Pancreas (tissue), 10 donors: ENCODE results near the gene CLGN. TPM values are rescaled to one million over a fixed set of nuclear protein-coding genes. Genes with fewer than 3 reads are reported as not detected.

Experiments
- ATAC-seq, 4 donors: fragments of 200-7000 bp; cut with Tn5 transposase; one replicate each; pipeline versions ENCODE4 v1.8.0 to v1.9.1; 2020; ENCODE audit warnings: mild to moderate bottlenecking in 4 of 4, moderate library complexity in 4 of 4
- DNase-seq, 6 donors: peaks; one replicate each; pipeline ENCODE4 v3.0.0-alpha.2; 2020
- FAIRE-seq: peaks from 2 replicates; lab custom pipeline; 2012; peaks lifted over from hg19 to GRCh38; lab: Jason Lieb, UNC
- H3K27ac ChIP-seq, 4 donors: fragments of 200-600 bp; sonication (generic); 1 replicate in 3 of 4; 2 replicates in 1 of 4; pipeline versions ENCODE4 v1.5.0 to v1.8.0; 2020
- H3K27me3 ChIP-seq, 4 donors: fragments of 200-600 bp; one replicate each; pipeline ENCODE4 v1.8.0; 2021
- H3K36me3 ChIP-seq, 3 donors: fragments of 200-600 bp; sonication (generic) in 1 of 3; one replicate each; pipeline versions ENCODE4 v1.5.0 to v1.8.0; 2020 to 2021
- H3K4me1 ChIP-seq, 3 donors: fragments of 200-600 bp; one replicate each; pipeline ENCODE4 v1.8.0; 2021
- H3K4me3 ChIP-seq, 4 donors: fragments of 200-600 bp; sonication (generic) in 2 of 4; one replicate each; pipeline versions ENCODE4 v1.5.0 to v1.8.0; 2020 to 2021
- H3K9me3 ChIP-seq, 4 donors: fragments of 200-600 bp; one replicate each; pipeline ENCODE4 v1.8.0; 2021
- WGBS, 2 donors: extraction: QIAGEN DNeasy Blood & Tissue Kit; methylation state at CpG; one replicate each; pipeline ENCODE4 v1.1.7; 2013; 5-methylcytosine and 5-hydroxymethylcytosine counted together
- intact Hi-C, 3 donors: fragments of 100-400 bp; cut with DNase I; formaldehyde crosslinking; loops; one replicate each; pipeline versions ENCODE4 v1.11.1 to v1.14.2; 2022
- polyA plus RNA-seq, 2 donors: library from polyadenylated mRNA; stranded (reverse); fragments of 200-250 nt; gene quantifications; one replicate each; pipeline ENCODE4 v1.2.3, GENCODE V29; 2013
- total RNA-seq, 6 donors: library from RNA; stranded (reverse); fragmentation: NEBNext Ultra II Directional in 4 of 6; extraction: Animal tissue kit (Norgen Biotek cat#: 25700) in 4 of 6; gene quantifications; one replicate each; pipeline versions ENCODE4 v1.2.1 to v1.2.4, GENCODE V29; 2021 to 2023
- TF ChIP-seq, protein P1 (sequence below), 4 donors: fragments of 200-600 bp; sonication (generic) in 3 of 4; IDR thresholded peaks; one replicate each; pipeline versions ENCODE4 v1.5.0 to v1.8.0; 2021; ENCODE audit warnings: antibody characterized with exemption in 4 of 4
- donor health status: healthy with polysubstance abuse.
- donor health status: DM: no; HTN: no; CAD: no; lungs with moderate emphysema.
- donor health status: DM: no; HTN: no; CAD: no.
- donor health status: control.
- donor health status: control.
- donor health status: Bipolar disorder and iron deficiency.
- donor health status: DM: yes; HTN: yes; CAD: no.
- donor health status: DM: no; HTN: no; CAD: no.
- donor health status: DM: no; HTN: no; CAD: no.
- donor health status: DM: yes; HTN: yes; CAD: no.

Gene CLGN
- total and polyA plus RNA-seq, 8 donors: 0.65 to 5.8 (median 1.1) TPM

DNA sequence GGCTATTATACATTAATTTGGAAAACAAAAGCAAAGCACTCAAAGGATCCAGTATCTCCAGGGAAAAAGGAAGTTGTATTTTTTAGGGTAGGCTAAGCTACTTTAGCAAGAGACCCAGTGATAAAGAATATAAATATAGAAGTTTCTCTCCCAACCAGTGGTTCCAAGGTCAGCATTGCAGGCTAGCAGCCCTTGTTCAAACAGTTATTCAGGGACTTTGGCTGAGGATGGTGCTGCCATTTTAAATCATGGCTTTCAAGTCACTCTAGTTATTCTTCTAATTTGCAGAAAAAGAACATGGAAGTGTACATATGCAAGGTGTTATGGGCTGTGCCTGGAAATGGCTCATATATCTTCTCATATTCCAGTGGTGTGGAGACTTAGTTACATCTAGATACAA is 44.7 kb downstream of the CLGN start:
- intact Hi-C loops: no loop called here
- Histone ChIP-seq H3K27ac (no peak overlapping the region), H3K36me3 (no peaks in the 10 kb centered on the region), H3K4me1 (peaks cover 0 to 4% (median 0%) of the 10 kb centered on the region in 3 donors), H3K4me3 (no peak overlapping the region), H3K9me3 (no peaks in the 10 kb centered on the region), H3K27me3 (no peaks in the 10 kb centered on the region)
- TF ChIP-seq, protein P1, sequence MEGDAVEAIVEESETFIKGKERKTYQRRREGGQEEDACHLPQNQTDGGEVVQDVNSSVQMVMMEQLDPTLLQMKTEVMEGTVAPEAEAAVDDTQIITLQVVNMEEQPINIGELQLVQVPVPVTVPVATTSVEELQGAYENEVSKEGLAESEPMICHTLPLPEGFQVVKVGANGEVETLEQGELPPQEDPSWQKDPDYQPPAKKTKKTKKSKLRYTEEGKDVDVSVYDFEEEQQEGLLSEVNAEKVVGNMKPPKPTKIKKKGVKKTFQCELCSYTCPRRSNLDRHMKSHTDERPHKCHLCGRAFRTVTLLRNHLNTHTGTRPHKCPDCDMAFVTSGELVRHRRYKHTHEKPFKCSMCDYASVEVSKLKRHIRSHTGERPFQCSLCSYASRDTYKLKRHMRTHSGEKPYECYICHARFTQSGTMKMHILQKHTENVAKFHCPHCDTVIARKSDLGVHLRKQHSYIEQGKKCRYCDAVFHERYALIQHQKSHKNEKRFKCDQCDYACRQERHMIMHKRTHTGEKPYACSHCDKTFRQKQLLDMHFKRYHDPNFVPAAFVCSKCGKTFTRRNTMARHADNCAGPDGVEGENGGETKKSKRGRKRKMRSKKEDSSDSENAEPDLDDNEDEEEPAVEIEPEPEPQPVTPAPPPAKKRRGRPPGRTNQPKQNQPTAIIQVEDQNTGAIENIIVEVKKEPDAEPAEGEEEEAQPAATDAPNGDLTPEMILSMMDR (IDR thresholded peaks at IDR 0.05): no peak
- no peak for FAIRE-seq
- DNase-seq: no peak
- ATAC-seq: peak in 2 of 4 donors; percentile 44 to 48

DNA sequence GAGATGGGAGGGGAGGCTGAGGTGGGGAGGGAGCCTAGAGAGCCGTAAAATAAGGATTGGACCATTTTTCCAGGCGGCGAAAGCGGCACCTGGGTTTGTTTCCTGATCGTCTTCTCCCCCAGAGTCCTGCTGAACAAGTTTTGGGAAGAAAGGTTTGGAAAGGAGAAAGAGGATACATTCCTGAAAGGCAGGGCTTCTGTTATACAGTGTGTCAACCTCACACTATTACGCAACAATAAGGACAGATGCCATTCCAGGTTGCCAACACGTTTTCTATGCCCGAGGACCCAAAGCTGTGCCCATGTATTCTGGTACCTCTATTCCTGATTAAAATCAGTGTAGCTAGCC is 53.3 kb downstream of the CLGN start:
- no peaks in the 10 kb centered on the region for H3K36me3 ChIP-seq
- no peak for FAIRE-seq
- no peaks in the 10 kb centered on the region for H3K27me3 ChIP-seq
- H3K4me1 ChIP-seq: peaks cover 0 to 26% (median 4%) of the 10 kb centered on the region in 3 donors
- no peaks in the 10 kb centered on the region for H3K9me3 ChIP-seq
- WGBS, 2 donors: 7 to 12% methylated on average over 8 of the region's 8 CpGs
- no peak for DNase-seq
- intact Hi-C loops: no loop called here
- H3K27ac ChIP-seq: peak overlapping the region; percentile 49 to 80 (median 76)
- H3K4me3 ChIP-seq: peak overlapping the region; percentile 52 to 90 (median 84)
- ATAC-seq: peak in 3 of 4 donors; percentile 1 to 7 (median 3)
- TF ChIP-seq, protein P1 (IDR thresholded peaks at IDR 0.05): no peak

DNA sequence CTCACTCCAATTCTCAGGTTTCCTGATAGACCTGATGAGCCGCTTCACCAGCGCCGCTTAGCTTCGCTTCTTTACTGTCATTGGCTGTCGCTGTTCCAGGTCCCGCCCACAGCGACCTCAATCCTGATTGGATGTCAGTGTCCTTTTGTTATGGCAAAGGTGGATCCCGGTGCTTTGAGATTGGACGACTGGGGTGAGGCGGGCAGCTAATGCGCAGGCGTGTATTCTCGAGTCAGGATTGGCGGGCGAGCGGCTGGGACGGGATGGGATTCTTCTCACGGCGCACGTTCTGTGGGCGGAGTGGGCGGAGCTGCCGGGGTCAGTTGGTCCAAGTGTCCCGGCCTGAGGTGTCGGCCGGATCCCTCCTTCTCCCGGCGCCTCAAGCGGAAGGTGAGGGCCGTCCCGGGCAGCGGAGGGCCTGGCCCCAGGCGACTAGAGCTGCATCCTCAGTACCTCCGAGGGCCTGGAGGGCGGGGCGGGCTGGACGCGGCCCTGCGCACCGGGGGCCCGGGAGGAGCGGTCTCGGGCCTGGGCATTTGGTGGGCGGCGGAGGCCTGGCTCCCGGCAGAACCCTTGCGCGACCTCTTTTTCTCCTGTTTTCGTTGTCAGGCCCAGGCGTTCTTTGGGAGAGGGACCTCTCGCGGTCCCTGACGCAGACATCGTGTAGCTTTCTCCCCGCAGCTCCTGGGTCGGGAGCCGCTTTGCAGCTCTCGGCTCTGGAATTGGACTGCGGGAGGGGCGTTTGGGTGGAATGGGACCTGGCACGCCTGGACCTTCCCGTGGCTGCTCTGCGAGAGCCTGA is 53.9 kb downstream of the CLGN start, which contains the start of gene SCOC:
Gene SCOC (plus strand): TSS at position 319 of the 802 bp plus-strand sequence. CDS start 5,525 bp downstream, outside the sequence.
- ATAC-seq (peak; percentile 95 to 99 (median 98)), FAIRE-seq (peak; percentile 98), DNase-seq (peak; percentile 94 to 99 (median 98))
- 1 to 3% methylated on average over 56 to 63 of the region's 63 CpGs for WGBS, 2 donors
- TF ChIP-seq, protein P1 (IDR thresholded peaks at IDR 0.05): no peak
- intact Hi-C loops: no loop called here
- Histone ChIP-seq H3K4me1 (peaks cover 0 to 25% (median 4%) of the 10 kb centered on the region in 3 donors), H3K4me3 (peak within 1 kb of the TSS; percentile 52 to 90 (median 84)), H3K27me3 (no peaks in the 10 kb centered on the region), H3K27ac (peak within 1 kb of the TSS; percentile 49 to 80 (median 76)), H3K9me3 (no peaks in the 10 kb centered on the region), H3K36me3 (no peaks in the 10 kb centered on the region)

DNA sequence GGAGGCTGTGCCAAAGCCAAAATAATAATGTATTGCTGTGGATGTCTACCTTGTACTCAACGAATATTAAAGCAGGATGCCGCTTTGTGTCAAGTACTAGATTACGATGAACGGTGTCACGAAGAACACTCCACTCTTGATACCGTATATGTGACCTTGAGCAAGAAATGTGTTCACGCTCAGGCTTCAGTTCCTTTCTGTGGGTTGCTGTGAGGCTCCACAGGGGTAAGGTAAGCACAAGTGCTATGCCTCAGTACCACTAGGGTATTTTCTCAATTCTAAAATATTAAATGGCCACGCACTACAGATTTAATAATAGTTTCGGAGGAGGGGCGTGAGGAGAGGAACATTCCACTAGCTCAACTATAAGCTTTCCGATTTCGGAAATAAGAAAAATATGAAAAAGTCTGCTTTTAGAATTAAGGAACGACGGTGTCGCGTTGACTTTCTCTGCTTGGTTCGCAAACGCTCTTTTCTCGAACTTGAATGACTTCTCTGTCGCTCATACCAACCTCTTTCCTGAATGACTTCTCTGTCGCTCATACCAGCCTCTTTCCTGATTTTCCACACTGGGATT is 54.6 kb downstream of the CLGN start:
- FAIRE-seq: no peak
- Histone ChIP-seq H3K27ac (peak overlapping the region in 3 of 4 donors; percentile 33 to 64 (median 34)), H3K9me3 (no peaks in the 10 kb centered on the region), H3K4me3 (peak overlapping the region; percentile 23 to 90 (median 68)), H3K4me1 (peaks cover 0 to 23% (median 4%) of the 10 kb centered on the region in 3 donors), H3K27me3 (no peaks in the 10 kb centered on the region), H3K36me3 (no peaks in the 10 kb centered on the region)
- WGBS, 2 donors: 6 to 7% methylated on average over 21 of the region's 21 CpGs
- TF ChIP-seq, protein P1 (IDR thresholded peaks at IDR 0.05): no peak
- peak in 2 of 4 donors; percentile 10 to 29 for ATAC-seq
- intact Hi-C loops: no loop called here
- no peak for DNase-seq
